Anterior cingulate cortex (tissue), 58 donors: ENCODE results near the gene ASIC2.
A peak's percentile ranks its signal among the peaks of the same experiment; 100 is the strongest.

Experiments
- DNase-seq, 58 donors: peaks; one replicate each; lab custom pipeline; 2025; lab: John Stamatoyannopoulos, UW

The ASIC2 gene

GRCh38 chr17:33167736-33168135 lies 125.4 kb downstream of the ASIC2 start:
- DNase-seq = no peak

DNA sequence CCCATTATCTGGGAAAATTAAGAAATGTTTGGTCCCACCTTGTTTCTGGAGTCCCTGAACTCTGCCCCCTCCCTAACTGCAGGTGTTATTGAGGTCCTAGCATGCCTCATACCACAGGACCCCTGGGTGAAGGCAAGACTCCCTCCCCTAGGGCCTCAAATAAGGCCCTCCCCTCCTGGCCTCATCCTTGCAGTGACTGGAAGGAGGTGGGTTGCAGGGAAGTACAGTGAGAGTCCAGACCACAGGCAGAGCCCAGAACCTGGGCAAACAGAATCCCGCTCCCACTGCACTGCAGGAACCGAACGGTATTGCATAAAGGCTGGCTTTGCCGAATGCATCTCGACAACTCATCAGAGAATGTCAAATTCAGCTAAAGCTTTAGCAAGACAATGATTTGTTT lies 126.6 kb downstream of the ASIC2 start:
- no peak for DNase-seq

DNA sequence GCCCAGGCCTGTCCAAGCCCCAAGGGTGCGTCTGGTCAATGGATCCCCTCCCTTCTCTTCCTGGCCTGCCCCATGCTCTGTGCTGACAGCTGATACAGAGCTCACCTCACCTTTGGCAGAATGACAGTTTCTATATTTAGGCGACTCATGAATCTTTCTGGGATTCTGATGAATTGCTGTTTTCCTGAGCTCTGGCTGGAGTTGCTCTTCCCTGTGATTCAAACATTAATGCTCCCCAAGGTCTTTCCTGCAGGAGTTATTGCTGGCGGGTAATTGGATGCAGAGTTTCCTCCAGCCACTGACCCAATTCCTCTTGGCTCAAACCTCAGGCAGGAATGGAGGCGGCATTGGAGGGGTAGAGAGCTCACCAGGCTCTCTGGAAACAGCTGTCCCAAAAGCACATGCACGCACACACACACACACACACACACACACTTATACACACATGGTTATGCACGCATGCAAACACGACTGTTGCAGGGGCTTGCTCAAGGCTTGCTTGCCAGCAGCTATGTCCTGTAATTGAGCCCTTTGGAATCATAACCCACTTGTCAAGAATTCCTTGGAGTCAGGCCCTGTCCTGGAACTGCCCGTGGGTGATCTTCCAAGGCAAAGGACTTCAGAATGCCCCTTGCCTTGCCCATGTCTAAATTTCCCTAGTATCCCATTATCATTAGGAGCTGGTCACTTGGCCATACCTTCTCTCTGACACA lies 128.8 kb downstream of the ASIC2 start:
- no peak for DNase-seq

- no peak for DNase-seq
Measured at GRCh38 chr17:33163533-33164168, 129.4 kb downstream of the ASIC2 start.

- no peak for DNase-seq
Measured at GRCh38 chr17:33154869-33155455, 138.1 kb downstream of the ASIC2 start.

- no peak for DNase-seq
Measured at GRCh38 chr17:33152783-33153182, 140.3 kb downstream of the ASIC2 start.

- DNase-seq = no peak
Measured at GRCh38 chr17:33151565-33151964, 141.5 kb downstream of the ASIC2 start.

DNA sequence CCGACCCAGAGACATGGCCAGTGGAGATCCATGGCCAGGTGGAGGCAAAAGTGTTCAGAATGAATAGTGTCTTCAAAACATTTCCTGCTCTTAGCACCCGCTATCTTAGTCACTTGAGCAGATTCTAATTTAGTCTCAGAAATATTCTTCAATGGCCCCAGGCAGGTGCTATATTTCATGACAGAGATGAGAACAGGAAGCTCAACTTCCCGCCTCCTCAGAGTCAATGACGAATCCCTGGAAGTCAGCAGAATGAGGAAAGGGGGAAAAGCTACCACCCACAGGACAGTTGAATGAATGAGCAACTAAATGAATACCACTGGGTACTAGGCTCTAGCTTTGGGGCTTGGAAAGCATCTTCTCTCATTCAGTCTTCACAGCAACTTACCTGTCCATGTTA lies 147.2 kb downstream of the ASIC2 start:
- DNase-seq = no peak

GRCh38 chr17:33144837-33145236 lies 148.3 kb downstream of the ASIC2 start:
- DNase-seq = no peak

DNA sequence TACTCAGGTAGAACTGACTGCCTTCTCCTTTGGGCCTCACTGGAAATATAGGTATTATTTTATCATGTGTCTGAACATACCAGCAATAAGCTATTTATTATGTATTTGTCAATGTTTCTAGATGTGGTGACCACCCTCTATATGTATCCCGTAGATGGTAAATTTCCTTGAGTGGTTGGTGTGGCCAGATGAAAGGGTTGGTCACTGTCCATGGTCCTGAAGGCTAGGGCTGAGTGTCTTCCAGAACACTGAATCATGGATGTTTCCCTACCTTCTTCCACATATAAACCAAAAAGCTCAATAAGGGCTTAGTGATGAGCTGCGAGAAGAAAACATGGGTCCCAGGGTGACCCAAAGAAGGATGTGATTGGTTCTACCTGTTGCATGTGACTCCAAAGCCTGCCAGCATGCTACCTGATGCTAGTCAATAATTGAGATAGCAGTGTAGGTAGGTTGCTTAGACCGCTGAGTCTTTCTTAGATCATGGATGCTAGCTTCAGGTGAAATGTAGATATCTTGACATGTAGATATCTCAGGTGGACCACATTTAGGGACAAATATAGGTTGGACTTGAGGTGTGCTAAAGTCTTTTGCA lies 150.3 kb downstream of the ASIC2 start:
- DNase-seq = no peak

DNA sequence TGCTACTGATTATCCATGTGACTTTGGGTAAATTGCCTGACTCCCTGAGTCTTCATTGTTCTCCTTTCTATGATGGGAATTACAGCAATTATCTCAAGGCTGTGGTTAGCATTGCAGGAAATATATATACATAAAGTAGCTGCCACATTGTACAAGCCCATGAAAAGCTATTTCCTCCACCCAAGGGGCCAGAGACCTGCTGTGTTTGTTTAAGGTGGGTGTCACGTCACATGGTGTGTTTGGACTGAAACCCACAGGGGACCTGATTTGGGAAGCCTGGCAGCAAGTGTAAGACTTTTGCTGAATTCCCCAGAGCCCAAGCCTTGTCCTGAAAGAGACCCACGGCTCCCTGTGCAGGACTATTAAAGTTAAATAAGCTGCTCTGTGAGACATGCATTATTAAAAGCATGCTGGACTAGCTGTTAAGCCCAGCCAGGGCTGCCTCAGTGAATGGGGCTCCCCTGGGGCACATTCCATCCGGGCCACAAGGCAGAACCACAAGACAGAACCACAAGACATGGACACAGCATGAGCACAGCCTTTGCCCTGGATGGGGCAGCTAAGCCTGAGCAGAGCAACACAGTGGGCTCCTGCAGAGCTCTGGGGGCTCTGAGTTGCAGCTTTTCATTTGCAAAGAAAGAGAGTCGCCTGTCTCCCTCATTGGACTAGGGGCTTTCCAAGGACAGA lies 152.5 kb downstream of the ASIC2 start:
- DNase-seq = no peak

- no peak for DNase-seq
Measured at GRCh38 chr17:33138627-33139026, 154.5 kb downstream of the ASIC2 start.

DNA sequence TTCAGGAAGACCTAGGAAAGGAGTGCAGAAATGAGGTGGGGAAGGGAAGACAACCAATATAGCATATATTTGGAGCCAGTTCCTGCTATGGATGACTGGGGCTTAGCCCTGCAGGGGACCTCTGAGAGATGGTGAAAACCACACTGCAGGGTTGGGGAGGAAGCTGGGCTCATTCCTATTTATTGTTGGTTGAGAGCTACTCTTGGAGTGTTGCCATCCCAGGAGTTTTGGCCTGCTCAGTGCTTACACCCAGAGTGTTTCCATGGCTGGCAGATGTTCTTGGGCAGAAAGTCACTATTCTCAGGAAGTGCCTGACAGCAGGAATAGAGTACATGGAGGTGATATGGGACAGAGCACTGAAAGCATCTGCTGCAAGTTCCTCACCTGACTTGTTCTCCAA lies 155.7 kb downstream of the ASIC2 start:
- no peak for DNase-seq

GRCh38 chr17:33135691-33136090 lies 157.4 kb downstream of the ASIC2 start:
- DNase-seq = no peak

DNA sequence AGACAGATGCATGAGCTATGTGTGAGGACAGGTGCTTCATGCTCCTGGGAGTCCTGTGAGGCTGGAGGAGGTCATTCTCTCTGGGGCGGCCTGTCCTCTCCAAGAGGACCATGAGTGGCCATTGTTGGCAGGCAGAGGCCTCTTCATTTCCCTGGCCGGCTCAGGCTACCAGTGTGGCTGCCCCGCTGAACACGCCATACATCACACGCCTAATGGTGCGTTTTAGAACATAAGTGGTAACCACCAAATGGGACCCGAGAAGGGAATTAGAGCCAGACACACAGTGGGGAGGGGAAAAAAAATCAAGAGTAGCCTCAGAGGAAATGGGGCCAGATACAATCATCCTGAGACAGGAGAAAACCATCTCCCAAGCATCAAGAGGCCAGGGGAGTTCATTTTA lies 161.5 kb downstream of the ASIC2 start:
- no peak for DNase-seq

GRCh38 chr17:33127706-33128105 lies 165.4 kb downstream of the ASIC2 start:
- DNase-seq = peak in 10 of 58 donors; percentile 6 to 45 (median 15)

DNA sequence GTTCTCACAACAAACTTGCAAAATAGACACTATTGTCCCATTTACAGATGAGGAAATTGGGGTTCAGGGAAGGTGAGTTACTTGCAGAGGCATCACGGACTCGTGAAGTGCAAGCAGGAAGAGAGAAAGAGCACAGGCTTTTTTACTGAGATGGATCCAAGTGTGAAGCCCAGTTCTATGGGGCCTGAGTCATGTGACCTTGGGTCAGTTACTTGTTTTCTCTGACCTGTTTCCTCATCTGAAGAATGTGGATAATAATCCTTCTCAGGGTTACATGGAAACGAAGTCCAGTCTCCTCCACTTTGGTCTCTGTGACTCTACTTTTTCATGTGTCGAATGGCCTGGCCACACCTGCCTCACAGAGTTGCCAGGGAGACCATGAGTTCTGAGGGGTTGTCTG lies 167.0 kb downstream of the ASIC2 start:
- DNase-seq = no peak

GRCh38 chr17:33125552-33125950 lies 167.5 kb downstream of the ASIC2 start:
- no peak for DNase-seq

GRCh38 chr17:33124871-33125551 lies 168.1 kb downstream of the ASIC2 start:
- no peak for DNase-seq

GRCh38 chr17:33124185-33124584 lies 168.9 kb downstream of the ASIC2 start:
- no peak for DNase-seq
